A549 (cell line): ENCODE results near the gene ORM1.

ENCODE experiments used
- ATOH8 ChIP-seq: fragments of 250-450 bp; sonication (Bioruptor Pico); IDR thresholded peaks from 2 replicates; pipeline ENCODE4 v1.5.0; 2020; ENCODE audit warnings: low read depth, mild to moderate bottlenecking, moderate library complexity
- POLR2A ChIP-seq: IDR thresholded peaks from 2 replicates; pipeline ENCODE4 v1.6.1; 2012; ENCODE audit warnings: mild to moderate bottlenecking, low read length

GRCh38 chr9:114372921-114373448 lies 50.1 kb downstream of the ORM1 start:
- TF ChIP-seq POLR2A (no peak), ATOH8 (CRISPR knock-in tag) (no peak)
